HG02852 (cell line): ENCODE measurements around the gene CCDC80.
"Not testable (repeated sequence)": the region's sequence is repeated elsewhere in the genome, so short reads cannot be mapped to it uniquely, and the experiment has no call there.

Experiments
- ATAC-seq: cut with Tn5 transposase; IDR thresholded peaks from one replicate; pipeline ENCODE4 v1.9.1; 2021; ENCODE audit warnings: mild to moderate bottlenecking, moderate library complexity; ENCODE audit not compliant: unreplicated experiment

Gene CCDC80

DNA sequence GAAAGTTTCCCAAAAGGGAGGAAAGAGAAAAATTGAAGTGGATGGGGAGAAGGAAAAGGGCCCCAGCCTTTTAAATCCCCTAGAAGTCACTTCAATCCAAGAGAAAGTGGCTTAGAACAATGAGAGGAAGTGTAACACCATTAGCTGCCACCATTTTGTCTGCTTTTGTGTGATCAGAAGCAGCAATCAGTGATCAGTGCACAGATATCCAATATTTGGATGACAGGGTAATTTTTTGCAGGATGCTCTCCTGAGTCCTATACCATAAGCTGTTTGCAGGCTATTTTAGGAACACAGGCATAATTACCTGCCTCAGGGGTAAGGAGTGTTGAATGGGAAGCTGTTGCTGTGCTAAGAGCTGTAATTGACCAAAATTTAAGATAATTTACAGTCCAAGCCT, 47.7 kb downstream of the CCDC80 start:
- no peak for ATAC-seq

DNA sequence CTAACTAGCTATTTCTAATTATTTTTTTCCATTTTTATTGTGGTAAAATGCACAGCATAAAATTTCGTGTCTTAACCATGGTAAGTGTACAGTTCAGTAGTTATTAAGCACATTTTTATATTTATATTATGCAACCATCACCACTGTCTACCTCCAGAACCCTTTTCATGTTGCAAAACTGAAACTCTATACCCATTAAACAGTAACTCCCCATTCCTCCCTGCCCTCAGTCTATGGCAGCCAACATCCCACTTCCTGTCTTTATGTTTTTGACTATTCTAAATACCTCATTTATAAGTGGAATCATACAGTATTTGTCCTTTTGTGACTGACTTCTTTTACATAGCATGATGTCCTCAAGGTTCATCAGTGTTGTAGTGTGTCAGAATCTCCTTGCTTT, 53.6 kb downstream of the CCDC80 start:
- no peak for ATAC-seq

DNA sequence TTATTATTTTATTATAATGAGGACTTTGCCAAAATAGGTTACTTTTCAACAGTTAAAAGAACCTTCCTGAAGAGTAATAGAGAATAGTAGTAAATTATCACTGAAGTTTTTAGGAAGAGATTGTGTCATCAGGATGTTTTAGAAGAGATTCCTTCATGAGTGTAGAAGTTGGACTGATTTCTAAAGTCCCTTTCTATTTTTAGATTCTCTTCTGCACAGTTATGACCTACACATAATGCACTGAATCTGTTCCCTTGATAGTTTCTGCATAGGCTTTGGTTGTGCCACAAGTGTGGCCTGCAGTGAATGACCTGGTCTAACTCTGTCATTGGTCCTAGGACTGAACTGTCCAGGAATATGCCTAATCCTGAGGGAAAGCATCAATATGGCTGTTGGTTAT, 55.2 kb downstream of the CCDC80 start:
- no peak for ATAC-seq

- ATAC-seq: no peak
Observed at GRCh38 chr3:112583105-112583504, 57.8 kb downstream of the CCDC80 start.

DNA sequence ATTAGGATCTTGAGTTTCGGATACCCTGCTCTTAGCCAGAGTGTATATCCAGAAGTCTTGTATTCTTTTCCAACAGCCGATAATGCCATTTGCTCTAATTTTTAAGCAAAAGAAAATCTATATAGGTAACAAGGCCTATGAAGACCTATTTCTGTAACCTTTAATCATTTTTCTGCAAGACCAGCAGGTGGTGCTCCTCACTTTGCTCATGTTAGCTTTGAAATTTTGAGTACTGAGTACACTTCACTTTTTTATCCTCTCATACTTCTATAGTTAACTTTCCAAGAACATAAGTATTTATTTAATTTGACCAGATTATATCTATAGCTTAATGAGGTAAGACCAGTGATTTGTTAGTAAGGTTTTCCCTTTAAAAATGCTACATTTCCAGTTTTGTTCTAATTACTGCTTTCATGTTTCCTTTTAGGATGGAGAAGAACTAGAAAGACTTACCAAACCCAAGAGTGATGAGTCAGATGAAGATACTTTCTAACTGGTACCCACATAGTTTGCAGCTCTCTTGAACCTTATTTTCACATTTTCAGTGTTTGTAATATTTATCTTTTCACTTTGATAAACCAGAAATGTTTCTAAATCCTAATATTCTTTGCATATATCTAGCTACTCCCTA, 58.6 kb downstream of the CCDC80 start:
- peak; percentile 54 for ATAC-seq

- no peak for ATAC-seq
Observed at GRCh38 chr3:112579697-112580096, 61.2 kb downstream of the CCDC80 start.

DNA sequence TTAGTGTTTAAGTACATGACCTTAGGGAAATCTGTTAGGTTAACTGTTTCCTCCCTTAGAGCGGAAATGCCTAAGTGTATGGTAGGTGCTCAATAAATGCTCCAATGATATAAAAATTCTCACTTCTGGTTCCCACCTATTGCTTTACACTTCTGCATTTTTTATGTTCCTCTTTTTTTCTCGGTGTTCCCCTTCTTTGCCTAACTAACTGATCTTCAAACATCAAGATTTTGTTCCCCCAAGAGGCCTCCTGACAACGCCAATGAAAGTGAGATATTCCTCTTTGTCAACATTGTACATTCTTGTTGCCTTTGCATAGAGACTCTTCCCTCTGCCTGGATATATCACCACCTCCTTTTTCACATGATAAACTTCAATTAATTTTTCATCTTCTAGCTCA, 61.7 kb downstream of the CCDC80 start:
- ATAC-seq: no peak

DNA sequence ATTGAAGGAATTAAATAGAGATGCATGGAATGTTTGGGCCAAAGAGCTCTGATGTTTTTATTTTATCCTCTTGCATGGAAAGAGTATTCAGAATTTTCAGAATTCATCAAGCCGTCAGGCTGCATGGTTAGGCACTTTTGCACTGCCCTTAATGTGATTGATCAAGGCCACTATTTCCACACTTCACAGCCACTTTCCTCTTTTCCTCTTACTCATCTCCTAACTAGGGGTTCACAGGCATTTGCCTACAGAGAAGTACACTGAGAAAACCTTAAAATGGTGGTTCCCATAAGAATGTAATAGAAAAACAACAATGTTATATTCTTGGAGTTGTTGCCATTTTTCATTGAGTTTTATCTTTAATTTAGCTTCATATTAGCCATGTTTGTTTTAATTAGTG, 68.2 kb downstream of the CCDC80 start:
- ATAC-seq: no peak

- ATAC-seq: no peak
Observed at GRCh38 chr3:112569265-112569664, 71.7 kb downstream of the CCDC80 start.

- ATAC-seq: no peak
Observed at GRCh38 chr3:112568642-112569041, 72.3 kb downstream of the CCDC80 start.

DNA sequence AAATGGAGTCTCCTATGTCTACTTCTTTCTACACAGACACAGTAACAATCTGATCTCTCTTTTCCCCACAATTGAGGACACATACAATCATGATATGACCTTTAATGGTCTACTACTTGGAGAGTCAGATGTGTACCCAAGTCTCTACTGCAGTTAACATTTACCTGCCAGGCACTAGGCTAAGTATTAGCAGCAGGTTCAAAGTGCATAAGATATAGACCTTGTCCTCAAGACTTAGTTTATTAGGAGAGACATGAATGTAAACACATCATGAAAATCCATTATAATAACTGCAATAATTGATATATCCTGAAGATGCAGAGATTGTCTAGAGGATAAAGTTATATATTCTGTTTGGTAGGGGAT, 76.0 kb downstream of the CCDC80 start:
- ATAC-seq: no peak

GRCh38 chr3:112564247-112564939, 76.5 kb downstream of the CCDC80 start:
- ATAC-seq: not testable (repeated sequence)

- ATAC-seq: peak; percentile 76
Observed at GRCh38 chr3:112561734-112562529, 79.0 kb downstream of the CCDC80 start, which contains the start of the genes ATG3 and SLC35A5. Gene ATG3 (minus strand): TSS chr3:112561962. CDS start chr3:112561528, 434 bp downstream. Gene SLC35A5 (plus strand): TSS chr3:112562045. CDS start chr3:112563404, 1,359 bp downstream.

DNA sequence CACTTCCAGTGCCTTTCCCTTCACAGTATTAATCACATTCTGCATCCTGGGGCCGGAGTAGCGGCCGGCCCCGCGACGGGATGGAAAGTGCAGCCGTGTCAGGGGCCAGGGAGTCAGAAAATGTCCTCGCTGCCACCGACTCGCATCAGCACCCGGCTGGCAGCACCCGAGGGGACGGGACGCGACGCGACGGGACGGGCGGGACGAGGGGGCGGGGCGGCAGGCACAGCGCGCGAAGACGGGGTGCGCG, 79.5 kb downstream of the CCDC80 start:
- ATAC-seq: peak; percentile 47

- peak; percentile 21 for ATAC-seq
Observed at GRCh38 chr3:112560721-112561483, 80.0 kb downstream of the CCDC80 start.

DNA sequence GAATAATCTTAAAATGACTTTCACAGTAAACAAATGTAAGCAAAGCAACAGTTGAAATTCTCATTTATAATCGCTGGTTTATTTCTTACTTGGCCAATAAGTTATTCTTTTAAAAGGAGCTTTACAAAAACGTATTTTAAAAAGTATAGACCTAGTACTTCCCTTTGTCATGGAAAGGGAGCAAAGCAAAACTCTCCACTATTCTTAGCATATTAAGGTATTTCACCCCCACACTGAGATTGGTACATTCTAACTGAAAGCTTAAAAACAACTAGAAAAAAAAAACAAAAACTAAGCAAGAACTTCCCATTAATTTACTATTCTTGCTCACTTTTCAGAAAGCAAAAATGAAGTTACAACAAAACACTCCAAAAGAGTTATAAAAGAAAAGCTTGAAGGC, 80.6 kb downstream of the CCDC80 start:
- ATAC-seq: no peak

DNA sequence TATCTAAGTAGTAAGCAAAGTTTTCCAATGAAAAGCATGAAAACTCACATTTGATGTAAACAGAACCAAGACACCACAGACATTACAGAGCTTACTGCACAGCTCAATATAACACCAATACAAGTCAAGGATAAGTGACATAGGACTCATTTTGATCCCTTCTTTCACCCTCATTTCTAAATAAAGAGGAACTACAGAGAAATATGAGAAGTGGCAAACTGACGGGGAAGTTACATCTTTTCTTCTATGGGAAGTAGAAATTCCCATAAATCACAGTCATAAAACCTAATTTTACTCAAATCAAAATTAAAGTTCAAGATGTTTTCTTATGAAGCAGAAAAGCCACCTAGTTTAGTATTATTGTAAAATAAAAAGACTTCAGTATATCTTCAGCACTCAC, 83.0 kb downstream of the CCDC80 start:
- no peak for ATAC-seq

DNA sequence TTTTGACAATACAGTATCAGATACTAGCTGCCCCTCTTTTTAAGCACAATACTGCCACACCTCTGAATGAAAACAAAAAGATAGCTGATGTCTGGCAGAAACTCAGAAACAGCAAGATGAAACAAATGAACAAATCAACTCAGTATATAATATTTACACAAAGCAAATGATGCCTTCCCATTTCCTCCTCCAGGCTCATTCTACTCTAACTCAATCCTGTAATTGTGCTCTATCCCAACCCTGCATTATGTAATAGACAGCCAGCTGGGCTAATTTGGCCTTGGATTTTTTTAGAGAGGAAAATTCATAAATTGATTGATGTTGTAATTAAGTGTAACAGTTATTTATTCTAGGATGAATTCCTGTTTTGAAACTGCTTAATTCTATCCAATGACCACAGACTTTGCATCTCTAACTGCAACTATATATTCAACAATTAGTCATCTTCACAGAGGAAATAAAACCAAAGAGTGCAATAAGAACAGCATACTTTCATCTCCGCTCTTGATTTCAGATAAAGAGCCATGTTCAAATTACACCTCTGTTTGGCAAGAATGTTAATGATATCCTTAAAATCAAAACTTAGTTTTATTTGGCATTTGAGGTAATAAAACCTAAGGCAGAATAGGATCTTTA, 85.3 kb downstream of the CCDC80 start:
- ATAC-seq: no peak

- no peak for ATAC-seq
Observed at GRCh38 chr3:112550859-112551258, 90.1 kb downstream of the CCDC80 start.
